Measurements from ENCODE around the gene PLIN5.

The PLIN5 gene

GRCh38 chr19:4519172-4519496 is 15.9 kb downstream of the PLIN5 start:
- ChIA-PET POLR2A (no interaction called here), CTCF (no interaction called here)
- no peak for DNase-seq (ENCODE audit: extremely low spot score)
- no peak for TF ChIP-seq ELF4 (IDR thresholded peaks at IDR 0.05)
- TF ChIP-seq ZNF384 (IDR thresholded peaks at IDR 0.05), result no peak
- no peak for TF ChIP-seq ARNT (IDR thresholded peaks at IDR 0.05)
- TF ChIP-seq HDGF (IDR thresholded peaks at IDR 0.05; ENCODE audit: borderline replicate concordance), result no peak
- no peak for TF ChIP-seq FOXK2 (IDR thresholded peaks at IDR 0.05)

- ChIA-PET CTCF (interaction anchor here (0.6 kb wide), 1 partner anchor 1230 kb away, joined by 3 read pairs; no protein-coding TSS in a partner anchor), POLR2A (interaction anchor here (0.6 kb wide), 1 partner anchor 10 kb away, joined by 3 read pairs; no protein-coding TSS in a partner anchor)
- no peak for TF ChIP-seq CTBP1 (IDR thresholded peaks at IDR 0.05; ENCODE audit: borderline replicate concordance)
- no peak for TF ChIP-seq SUZ12 (IDR thresholded peaks at IDR 0.05)
- no peak for TF ChIP-seq ZNF384 (IDR thresholded peaks at IDR 0.05)
- no peak for TF ChIP-seq L3MBTL2 (conservative IDR thresholded peaks at IDR 0.05)
- TF ChIP-seq BHLHE40 (IDR thresholded peaks at IDR 0.05; ENCODE audit: borderline replicate concordance), result no peak
- no peak for TF ChIP-seq HDGF (IDR thresholded peaks at IDR 0.05; ENCODE audit: borderline replicate concordance)
- no peak for TF ChIP-seq PKNOX1 (IDR thresholded peaks at IDR 0.05)
- TF ChIP-seq FOXK2 (IDR thresholded peaks at IDR 0.05), result no peak
- TF ChIP-seq TARDBP (IDR thresholded peaks at IDR 0.05), result no peak
- no peak for TF ChIP-seq NFRKB (IDR thresholded peaks at IDR 0.05)
- no peak for TF ChIP-seq FOXA1 (IDR thresholded peaks at IDR 0.05)
- TF ChIP-seq LEF1 (IDR thresholded peaks at IDR 0.05; ENCODE audit: borderline replicate concordance), result no peak
- no peak for TF ChIP-seq ELF4 (IDR thresholded peaks at IDR 0.05)
- no peak for TF ChIP-seq FOXM1 (IDR thresholded peaks at IDR 0.05; ENCODE audit: borderline replicate concordance)
- DNase-seq (ENCODE audit: extremely low spot score), result no peak
Measured at GRCh38 chr19:4518345-4519171, 16.5 kb downstream of the PLIN5 start, which contains the start of gene PLIN4. TSS of gene PLIN4 (minus strand) at chr19:4518486. CDS start at chr19:4518272, 214 bp downstream.

- CTCF ChIA-PET, result interaction anchor here (1.5 kb wide), 1 partner anchor 9 kb away, joined by 4 read pairs; no protein-coding TSS in a partner anchor
- no peak for TF ChIP-seq CTBP1 (IDR thresholded peaks at IDR 0.05; ENCODE audit: borderline replicate concordance)
- no peak for TF ChIP-seq TARDBP (IDR thresholded peaks at IDR 0.05)
- no peak for TF ChIP-seq FOXK2 (IDR thresholded peaks at IDR 0.05)
- no peak for TF ChIP-seq ARNT (IDR thresholded peaks at IDR 0.05)
- TF ChIP-seq NFRKB (IDR thresholded peaks at IDR 0.05), result no peak
- TF ChIP-seq BHLHE40 (IDR thresholded peaks at IDR 0.05; ENCODE audit: borderline replicate concordance), result no peak
- no peak for TF ChIP-seq FOXM1 (IDR thresholded peaks at IDR 0.05; ENCODE audit: borderline replicate concordance)
- TF ChIP-seq L3MBTL2 (conservative IDR thresholded peaks at IDR 0.05), result no peak
- no peak for TF ChIP-seq ELF4 (IDR thresholded peaks at IDR 0.05)
- no peak for TF ChIP-seq SUZ12 (IDR thresholded peaks at IDR 0.05)
- TF ChIP-seq FOXA1 (IDR thresholded peaks at IDR 0.05), result no peak
- no peak for TF ChIP-seq PKNOX1 (IDR thresholded peaks at IDR 0.05)
- TF ChIP-seq HDGF (IDR thresholded peaks at IDR 0.05; ENCODE audit: borderline replicate concordance), result no peak
- no peak for TF ChIP-seq LEF1 (IDR thresholded peaks at IDR 0.05; ENCODE audit: borderline replicate concordance)
- TF ChIP-seq ZNF384 (IDR thresholded peaks at IDR 0.05), result no peak
- POLR2A ChIA-PET, result interaction anchor here (1.2 kb wide), 1 partner anchor 9 kb away, joined by 4 read pairs; no protein-coding TSS in a partner anchor
- no peak for DNase-seq (ENCODE audit: extremely low spot score)
Measured at GRCh38 chr19:4517451-4518057, 17.5 kb downstream of the PLIN5 start.

DNA sequence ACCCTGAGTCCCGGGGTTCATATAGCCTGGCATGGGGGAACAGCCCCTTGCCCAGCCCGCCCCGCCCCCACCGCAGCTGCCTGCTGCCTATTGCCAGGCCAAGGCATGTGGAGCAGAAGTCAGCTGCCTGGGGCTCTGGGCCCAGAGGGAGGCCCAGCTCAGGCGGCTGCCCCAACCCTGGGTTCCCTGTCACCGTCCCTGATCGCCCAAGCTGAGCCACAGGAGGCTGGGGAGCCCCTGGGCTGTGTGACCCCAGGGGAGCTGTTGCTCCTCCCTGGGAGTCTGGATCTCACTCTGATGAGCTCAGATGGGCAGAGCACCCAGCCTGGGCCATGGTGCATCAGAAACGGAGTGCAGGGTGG is 18.1 kb downstream of the PLIN5 start:
- no peak for TF ChIP-seq FOXA1 (IDR thresholded peaks at IDR 0.05)
- no peak for TF ChIP-seq CTBP1 (IDR thresholded peaks at IDR 0.05; ENCODE audit: borderline replicate concordance)
- TF ChIP-seq LEF1 (IDR thresholded peaks at IDR 0.05; ENCODE audit: borderline replicate concordance), result no peak
- no peak for TF ChIP-seq PKNOX1 (IDR thresholded peaks at IDR 0.05)
- TF ChIP-seq FOXK2 (IDR thresholded peaks at IDR 0.05), result no peak
- no peak for TF ChIP-seq NFRKB (IDR thresholded peaks at IDR 0.05)
- TF ChIP-seq ZNF384 (IDR thresholded peaks at IDR 0.05), result no peak
- TF ChIP-seq SUZ12 (IDR thresholded peaks at IDR 0.05), result no peak
- TF ChIP-seq L3MBTL2 (conservative IDR thresholded peaks at IDR 0.05), result no peak
- no peak for TF ChIP-seq FOXM1 (IDR thresholded peaks at IDR 0.05; ENCODE audit: borderline replicate concordance)
- TF ChIP-seq SP1 (IDR thresholded peaks at IDR 0.05), result no peak
- no peak for TF ChIP-seq ELF4 (IDR thresholded peaks at IDR 0.05)
- TF ChIP-seq HDGF (IDR thresholded peaks at IDR 0.05; ENCODE audit: borderline replicate concordance), result no peak
- TF ChIP-seq TARDBP (IDR thresholded peaks at IDR 0.05), result no peak
- no peak for TF ChIP-seq ARNT (IDR thresholded peaks at IDR 0.05)
- ChIA-PET POLR2A (interaction anchor here (1.2 kb wide), 1 partner anchor 8 kb away, joined by 4 read pairs; no protein-coding TSS in a partner anchor), CTCF (interaction anchor here (1.1 to 1.5 kb wide), 2 partner anchors 8 to 10 kb away, joined by 3 to 4 read pairs; no protein-coding TSS in a partner anchor)
- DNase-seq (ENCODE audit: extremely low spot score), result no peak

DNA sequence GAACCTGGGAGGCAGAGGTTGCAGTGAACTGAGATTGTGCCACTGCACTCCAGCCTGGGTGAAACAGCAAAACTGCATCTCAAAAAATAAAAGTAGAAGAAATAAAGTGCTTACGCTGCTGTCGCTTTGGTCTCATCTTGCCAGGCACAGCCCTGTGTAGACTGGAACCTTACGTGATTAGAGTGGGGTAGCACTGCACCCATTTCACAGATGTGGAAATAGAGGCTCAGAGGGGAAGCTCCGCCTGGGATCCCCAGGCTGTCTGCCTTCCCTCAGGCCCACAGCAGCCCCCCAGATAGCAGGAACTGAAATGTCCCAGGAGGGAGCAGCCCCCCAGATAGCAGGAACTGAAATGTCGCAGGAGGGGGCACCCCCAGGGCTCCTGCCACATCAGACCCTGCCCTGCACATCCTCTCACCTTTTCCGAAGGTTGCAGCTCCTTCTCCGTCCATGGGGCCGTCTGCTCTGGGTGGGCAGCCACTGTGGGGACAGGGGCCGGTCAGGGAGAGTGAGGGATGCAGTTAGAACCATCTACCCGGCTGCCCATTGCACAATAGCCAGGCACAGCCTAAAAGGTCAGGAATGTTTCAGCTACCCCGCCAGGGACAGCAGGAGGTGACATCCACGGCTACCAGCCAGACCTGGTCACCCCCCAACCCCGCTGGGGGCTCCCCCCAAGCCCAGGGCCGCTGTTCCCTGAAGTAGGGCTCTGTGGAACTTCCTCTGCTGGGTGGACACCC is 18.7 kb downstream of the PLIN5 start:
- ChIA-PET CTCF (interaction anchor here (1.1 to 1.5 kb wide), 2 partner anchors 9 to 10 kb away, joined by 3 to 4 read pairs; no protein-coding TSS in a partner anchor), POLR2A (interaction anchor here (1.2 kb wide), 1 partner anchor 8 kb away, joined by 4 read pairs; no protein-coding TSS in a partner anchor)
- TF ChIP-seq FOXM1 (IDR thresholded peaks at IDR 0.05; ENCODE audit: borderline replicate concordance) (no peak), LEF1 (IDR thresholded peaks at IDR 0.05; ENCODE audit: borderline replicate concordance) (no peak), SUZ12 (IDR thresholded peaks at IDR 0.05) (no peak), SP1 (IDR thresholded peaks at IDR 0.05) (no peak), HDGF (IDR thresholded peaks at IDR 0.05; ENCODE audit: borderline replicate concordance) (no peak), ARNT (IDR thresholded peaks at IDR 0.05) (no peak), PKNOX1 (IDR thresholded peaks at IDR 0.05) (no peak)
- no peak for DNase-seq (ENCODE audit: extremely low spot score)

Measured in HEK293T (cell line).